BE2C (cell line): ENCODE data around the gene METTL2A. TPM values are rescaled to one million over a fixed set of nuclear protein-coding genes. Genes with fewer than 3 reads are reported as not detected.
A peak's percentile ranks its signal among the peaks of the same experiment; 100 is the strongest.
"Not testable (repeated sequence)": the region's sequence is repeated elsewhere in the genome, so short reads cannot be mapped to it uniquely, and the experiment has no call there.

Experiments used
- DNase-seq: peaks from one replicate; pipeline ENCODE4 v3.0.0-alpha.2; 2020
- H3K27me3 ChIP-seq: fragments of 250-450 bp; sonication (Bioruptor Pico); 2 replicates; pipeline ENCODE4 v1.5.1; 2020; ENCODE audit warnings: mild to moderate bottlenecking
- H3K36me3 ChIP-seq: fragments of 250-450 bp; sonication (Bioruptor Pico); 2 replicates; pipeline ENCODE4 v1.5.1; 2020; ENCODE audit warnings: mild to moderate bottlenecking
- H3K4me1 ChIP-seq: fragments of 250-450 bp; sonication (Bioruptor Pico); 2 replicates; pipeline ENCODE4 v1.5.1; 2020
- H3K4me3 ChIP-seq: 2 replicates; pipeline ENCODE4 v1.5.1; 2011; ENCODE audit warnings: low read depth, low read length
- H3K9me3 ChIP-seq: fragments of 250-450 bp; sonication (Bioruptor Pico); 2 replicates; pipeline ENCODE4 v1.5.1; 2020
- polyA plus RNA-seq: library from polyadenylated mRNA; unstranded; fragments of >200 nt; gene quantifications from one replicate; pipeline ENCODE4 v1.2.1, GENCODE V29; 2012; ENCODE audit warnings: low read depth, missing spikeins; ENCODE audit not compliant: insufficient read length, insufficient read depth
- TF ChIP-seq, protein P1 (sequence below): IDR thresholded peaks from 2 replicates; pipeline ENCODE4 v1.5.1; 2012; ENCODE audit warnings: mild to moderate bottlenecking, low read depth, low read length

Gene METTL2A, protein sequence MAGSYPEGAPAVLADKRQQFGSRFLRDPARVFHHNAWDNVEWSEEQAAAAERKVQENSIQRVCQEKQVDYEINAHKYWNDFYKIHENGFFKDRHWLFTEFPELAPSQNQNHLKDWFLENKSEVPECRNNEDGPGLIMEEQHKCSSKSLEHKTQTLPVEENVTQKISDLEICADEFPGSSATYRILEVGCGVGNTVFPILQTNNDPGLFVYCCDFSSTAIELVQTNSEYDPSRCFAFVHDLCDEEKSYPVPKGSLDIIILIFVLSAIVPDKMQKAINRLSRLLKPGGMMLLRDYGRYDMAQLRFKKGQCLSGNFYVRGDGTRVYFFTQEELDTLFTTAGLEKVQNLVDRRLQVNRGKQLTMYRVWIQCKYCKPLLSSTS
- polyA plus RNA-seq: 34.5 TPM

DNA sequence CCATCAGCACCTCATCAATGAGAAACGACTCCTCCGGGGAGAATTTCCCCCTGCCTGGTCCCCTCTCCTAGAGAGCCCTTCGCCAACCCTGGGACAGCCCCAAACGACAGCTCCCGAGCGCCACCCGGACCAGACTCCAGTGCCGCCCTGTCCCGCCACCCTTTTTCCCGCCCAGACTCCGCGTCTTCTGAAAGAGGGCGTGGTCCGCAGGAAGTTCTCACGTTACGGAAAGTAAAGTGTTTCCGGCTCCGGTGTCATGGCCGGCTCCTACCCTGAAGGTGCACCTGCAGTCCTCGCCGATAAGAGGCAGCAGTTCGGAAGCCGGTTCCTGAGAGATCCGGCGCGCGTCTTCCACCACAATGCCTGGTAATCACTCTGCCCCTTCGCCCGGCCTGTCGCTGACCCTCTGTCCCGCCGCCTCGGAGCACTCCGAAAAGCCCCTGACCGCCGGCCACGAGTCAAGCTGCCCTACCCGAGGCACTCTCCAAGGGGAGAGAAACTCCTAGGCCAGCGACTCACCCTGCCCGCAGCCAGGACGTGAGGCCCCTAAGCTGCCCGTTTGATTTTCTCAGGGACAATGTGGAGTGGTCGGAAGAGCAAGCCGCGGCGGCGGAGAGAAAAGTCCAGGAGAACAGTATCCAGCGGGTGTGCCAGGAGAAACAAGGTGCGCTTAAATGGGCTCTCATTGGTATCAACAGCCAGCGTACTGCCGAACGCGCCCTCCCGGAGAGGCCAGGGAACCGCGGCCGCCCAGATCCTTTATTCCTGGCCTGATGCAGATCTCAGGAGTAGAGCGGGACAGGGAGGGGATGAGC, at the start of gene METTL2A:
METTL2A (plus strand) TSS at position 251 of the 815 bp plus-strand sequence; CDS start at position 257, 6 bp downstream.
- H3K4me3 ChIP-seq: peak within 1 kb of the TSS; percentile 77
- H3K36me3 ChIP-seq, H3K9me3 ChIP-seq, H3K27me3 ChIP-seq, H3K4me1 ChIP-seq: not testable (repeated sequence)
- peak; percentile 92 for DNase-seq
- TF ChIP-seq, protein P1, sequence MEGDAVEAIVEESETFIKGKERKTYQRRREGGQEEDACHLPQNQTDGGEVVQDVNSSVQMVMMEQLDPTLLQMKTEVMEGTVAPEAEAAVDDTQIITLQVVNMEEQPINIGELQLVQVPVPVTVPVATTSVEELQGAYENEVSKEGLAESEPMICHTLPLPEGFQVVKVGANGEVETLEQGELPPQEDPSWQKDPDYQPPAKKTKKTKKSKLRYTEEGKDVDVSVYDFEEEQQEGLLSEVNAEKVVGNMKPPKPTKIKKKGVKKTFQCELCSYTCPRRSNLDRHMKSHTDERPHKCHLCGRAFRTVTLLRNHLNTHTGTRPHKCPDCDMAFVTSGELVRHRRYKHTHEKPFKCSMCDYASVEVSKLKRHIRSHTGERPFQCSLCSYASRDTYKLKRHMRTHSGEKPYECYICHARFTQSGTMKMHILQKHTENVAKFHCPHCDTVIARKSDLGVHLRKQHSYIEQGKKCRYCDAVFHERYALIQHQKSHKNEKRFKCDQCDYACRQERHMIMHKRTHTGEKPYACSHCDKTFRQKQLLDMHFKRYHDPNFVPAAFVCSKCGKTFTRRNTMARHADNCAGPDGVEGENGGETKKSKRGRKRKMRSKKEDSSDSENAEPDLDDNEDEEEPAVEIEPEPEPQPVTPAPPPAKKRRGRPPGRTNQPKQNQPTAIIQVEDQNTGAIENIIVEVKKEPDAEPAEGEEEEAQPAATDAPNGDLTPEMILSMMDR: peak; percentile 39

DNA sequence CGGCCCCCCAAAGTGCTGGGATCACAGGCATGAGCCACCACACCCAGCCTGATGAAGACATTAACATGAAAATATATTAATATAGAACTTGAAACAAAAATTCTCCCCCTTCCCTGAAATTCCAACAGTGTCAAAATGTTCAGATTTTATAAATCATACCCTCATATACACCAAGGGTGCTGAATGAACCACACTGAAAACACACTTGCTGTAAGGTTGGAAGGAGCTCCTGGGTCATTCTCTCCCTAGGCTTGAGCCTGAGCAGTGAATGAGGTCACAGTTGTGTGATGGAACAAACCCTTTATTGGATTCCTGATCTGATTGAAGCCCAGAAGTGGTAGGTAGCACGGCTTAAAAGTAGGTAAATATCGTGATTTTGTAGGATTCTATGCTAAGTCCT, 43.4 kb upstream of the METTL2A start, which contains the start of gene EFCAB3:
EFCAB3 (plus strand) TSS at position 301 of the 400 bp plus-strand sequence. CDS start 2,427 bp downstream, outside the sequence.
- no peak for DNase-seq
- Histone ChIP-seq H3K36me3 (no peaks in the 10 kb centered on the region), H3K9me3 (no peaks in the 10 kb centered on the region), H3K4me3 (no peak within 1 kb of the TSS), H3K4me1 (no peaks in the 10 kb centered on the region), H3K27me3 (peaks cover 38% of the 10 kb centered on the region)
- TF ChIP-seq, protein P1: no peak

DNA sequence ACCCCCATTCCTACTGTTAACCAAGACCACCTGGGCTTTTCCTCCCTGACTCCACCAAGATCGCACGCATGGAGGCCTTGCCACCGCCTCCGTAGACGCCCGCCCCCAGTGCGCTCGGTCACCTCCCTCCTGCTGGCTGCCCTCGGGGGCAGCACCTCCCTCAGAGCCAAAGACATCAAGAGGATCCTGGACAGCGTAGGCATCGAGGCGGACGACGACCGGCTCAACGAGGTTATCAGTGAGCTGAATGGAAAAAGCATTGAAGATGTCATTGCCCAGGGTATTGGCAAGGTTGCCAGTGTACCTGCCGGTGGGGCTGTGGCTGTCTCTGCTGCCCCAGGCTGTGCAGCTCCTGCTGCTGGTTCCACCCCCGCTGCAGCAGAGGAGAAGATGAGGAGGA, 42.1 kb upstream of the METTL2A start:
- H3K27me3 ChIP-seq: peaks cover 26% of the 10 kb centered on the region
- no peaks in the 10 kb centered on the region for H3K9me3 ChIP-seq
- TF ChIP-seq, protein P1: no peak
- H3K4me1 ChIP-seq: no peaks in the 10 kb centered on the region
- no peaks in the 10 kb centered on the region for H3K36me3 ChIP-seq
- no peak overlapping the region for H3K4me3 ChIP-seq
- DNase-seq: no peak

DNA sequence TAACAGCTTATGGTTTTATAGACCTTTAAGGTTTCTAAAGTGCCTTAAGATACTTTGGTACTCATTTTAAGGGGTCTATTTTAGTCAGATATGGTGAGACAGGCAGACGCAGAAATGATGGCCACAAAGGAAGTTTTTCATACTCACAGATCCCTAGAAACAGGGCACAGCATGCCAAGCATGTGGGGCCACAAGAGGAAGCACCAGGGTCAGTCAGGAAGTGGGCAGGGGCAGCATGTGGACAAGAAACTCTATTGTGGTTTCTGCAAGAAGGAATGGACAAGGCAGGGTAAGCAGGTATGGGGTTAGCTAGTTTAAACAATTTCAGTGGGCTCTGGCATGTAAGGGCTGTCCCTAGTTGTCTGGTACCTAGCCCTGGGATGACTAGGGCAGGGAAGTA, 34.8 kb upstream of the METTL2A start:
- TF ChIP-seq, protein P1: no peak
- DNase-seq: no peak
- H3K4me1 ChIP-seq: no peaks in the 10 kb centered on the region
- H3K27me3 ChIP-seq: no peaks in the 10 kb centered on the region; the same call in 1 of the 2 replicates
- no peak overlapping the region for H3K4me3 ChIP-seq
- H3K9me3 ChIP-seq: no peaks in the 10 kb centered on the region
- H3K36me3 ChIP-seq: no peaks in the 10 kb centered on the region

DNA sequence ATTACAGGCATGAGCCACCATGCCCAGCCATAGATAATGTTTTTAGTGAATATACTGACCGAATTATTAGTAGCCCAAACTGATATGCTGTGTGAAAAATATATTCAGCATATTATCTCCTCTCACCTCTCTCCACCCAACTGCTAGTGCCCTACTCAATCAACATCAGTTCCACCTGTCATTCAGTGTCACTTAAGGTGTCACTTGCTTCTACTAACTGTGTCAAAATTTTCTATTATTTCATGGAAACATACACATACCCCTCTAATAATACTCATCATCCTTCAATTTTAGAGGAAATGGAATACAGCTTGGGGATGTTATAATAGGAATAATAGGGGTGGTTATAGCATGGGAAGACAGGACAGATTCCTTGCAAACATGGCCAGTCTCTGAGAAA, 30.8 kb upstream of the METTL2A start:
- Histone ChIP-seq H3K27me3 (peaks cover 4% of the 10 kb centered on the region), H3K4me1 (no peaks in the 10 kb centered on the region), H3K9me3 (no peaks in the 10 kb centered on the region), H3K4me3 (no peak overlapping the region), H3K36me3 (no peaks in the 10 kb centered on the region)
- no peak for DNase-seq
- TF ChIP-seq, protein P1: no peak

DNA sequence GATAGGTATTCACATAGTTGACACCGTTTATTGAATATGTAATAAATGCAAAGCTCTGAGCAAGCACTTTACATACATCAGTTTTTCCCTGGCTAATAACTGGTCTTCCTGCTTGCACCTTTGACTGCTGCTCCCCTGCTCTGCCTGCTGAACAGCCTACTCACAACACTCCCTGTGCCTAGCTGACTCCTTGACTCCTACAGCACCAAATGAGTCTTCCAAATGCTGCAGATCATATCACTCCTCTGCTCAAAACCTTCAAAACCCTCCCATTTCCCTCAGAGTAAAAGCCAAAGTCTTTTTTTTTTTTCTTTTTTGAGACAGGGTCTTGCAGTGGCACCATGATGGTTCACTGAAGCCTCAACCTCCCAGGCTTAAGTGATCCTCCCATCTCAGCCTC, 24.8 kb upstream of the METTL2A start:
- TF ChIP-seq, protein P1: no peak
- no peaks in the 10 kb centered on the region for H3K36me3 ChIP-seq
- DNase-seq: no peak

More for the DNA sequence above, 24.8 kb upstream of the METTL2A start:
- no peak overlapping the region for H3K4me3 ChIP-seq
- H3K9me3 ChIP-seq: no peaks in the 10 kb centered on the region; the same call in 1 of the 2 replicates
- no peaks in the 10 kb centered on the region for H3K4me1 ChIP-seq
- H3K27me3 ChIP-seq: peaks cover 4% of the 10 kb centered on the region; the same call in 1 of the 2 replicates
